Activated naive CD8-positive, alpha-beta T cell treated with anti-CD3 and anti-CD28 coated beads, Interleukin-2, amount 10 ng/mL, durations not matched to agents 7 days and 5 days (primary cell): ENCODE data around the gene RANBP1. TPM values are rescaled to one million over a fixed set of nuclear protein-coding genes. Genes with fewer than 3 reads are reported as not detected.

Experiments
- ATAC-seq: fragments of 150-1000 bp; cut with Tn5 transposase; one replicate; pipeline ENCODE4 v1.10.0; 2021; ENCODE audit warnings: low read depth, moderate library complexity
- POLR2A ChIA-PET: fragments of 350-600 bp; sonication (Branson Sonifier 250); formaldehyde crosslinking; loops from one replicate; lab custom pipeline; 2021; ENCODE audit warnings: antibody characterized with exemption; lab: Charles Lee
- DNase-seq: peaks from one replicate; pipeline ENCODE4 v3.0.0; 2021
- H3K27ac Mint-ChIP-seq: one replicate; pipeline ENCODE4 v1.8.0; 2022; ENCODE audit warnings: mild to moderate bottlenecking, mixed read lengths
- H3K27me3 Mint-ChIP-seq: one replicate; pipeline ENCODE4 v1.8.0; 2022; ENCODE audit warnings: mild to moderate bottlenecking, moderate library complexity, mixed read lengths
- H3K36me3 Mint-ChIP-seq: one replicate; pipeline ENCODE4 v1.8.0; 2021; ENCODE audit warnings: mild to moderate bottlenecking, mixed read lengths
- H3K4me1 Mint-ChIP-seq: one replicate; pipeline ENCODE4 v1.8.0; 2021; ENCODE audit warnings: mixed read lengths
- H3K4me3 Mint-ChIP-seq: one replicate; pipeline ENCODE4 v1.8.0; 2022; ENCODE audit warnings: mild to moderate bottlenecking, moderate library complexity, mixed read lengths
- H3K9me3 Mint-ChIP-seq: one replicate; pipeline ENCODE4 v1.8.0; 2021; ENCODE audit warnings: mixed read lengths
- total RNA-seq, 2 experiments: library from RNA; stranded (reverse); gene quantifications; one replicate each; pipeline ENCODE4 v1.2.3, GENCODE V29; 2021

Gene RANBP1
- total RNA-seq, 2 experiments from 2014 or later, result 190 to 203 TPM

GRCh38 chr22:20114506-20115475 lies 1.1 kb upstream of the RANBP1 start:
- Mint-ChIP-seq H3K4me3 (peak overlapping the region; percentile 67), H3K4me1 (peaks cover 35% of the 10 kb centered on the region), H3K27ac (peak overlapping the region; percentile 75), H3K36me3 (peaks cover 18% of the 10 kb centered on the region), H3K27me3 (no peaks in the 10 kb centered on the region), H3K9me3 (no peaks in the 10 kb centered on the region)
- POLR2A ChIA-PET, result interaction anchor here (2.7 kb wide), 1 partner anchor 24 kb away, joined by 9 read pairs; no protein-coding TSS in a partner anchor
- DNase-seq (no peak), ATAC-seq (no peak)

- H3K27ac Mint-ChIP-seq, result peak overlapping the region; percentile 98
- ATAC-seq, result no peak
- peak overlapping the region; percentile 97 for H3K4me3 Mint-ChIP-seq
- POLR2A ChIA-PET, result interaction anchor here (0.6 to 2.7 kb wide), 13 partner anchors 9 to 392 kb away, joined by 3 to 24 read pairs (median 5); partner anchors contain the start of genes TANGO2 and ZDHHC8
- H3K27me3 Mint-ChIP-seq, result no peaks in the 10 kb centered on the region
- H3K4me1 Mint-ChIP-seq, result peaks cover 27% of the 10 kb centered on the region
- DNase-seq, result no peak
- peaks cover 20% of the 10 kb centered on the region for H3K36me3 Mint-ChIP-seq
- H3K9me3 Mint-ChIP-seq, result no peaks in the 10 kb centered on the region
Measured at GRCh38 chr22:20116376-20116950, 559 bp downstream of the RANBP1 start.

- peaks cover 24% of the 10 kb centered on the region for H3K4me1 Mint-ChIP-seq
- H3K36me3 Mint-ChIP-seq, result peaks cover 19% of the 10 kb centered on the region
- H3K27ac Mint-ChIP-seq, result peak within 1 kb of the TSS; percentile 98
- no peaks in the 10 kb centered on the region for H3K9me3 Mint-ChIP-seq
- no peaks in the 10 kb centered on the region for H3K27me3 Mint-ChIP-seq
- DNase-seq (peak; percentile 99), ATAC-seq (peak; percentile 85)
- peak within 1 kb of the TSS; percentile 97 for H3K4me3 Mint-ChIP-seq
- POLR2A ChIA-PET, result interaction anchor here (0.6 to 2.7 kb wide), 17 partner anchors 9 to 391 kb away, joined by 3 to 24 read pairs (median 4); partner anchors contain the start of genes COMT, TANGO2, TXNRD2 and ZDHHC8
Measured at GRCh38 chr22:20116951-20117632, 1.2 kb downstream of the RANBP1 start, which contains the start of gene TRMT2A. TRMT2A (minus strand) TSS chr22:20117226; CDS start chr22:20116906, 320 bp downstream.

- Mint-ChIP-seq H3K27ac (peak overlapping the region; percentile 86), H3K36me3 (peaks cover 21% of the 10 kb centered on the region), H3K27me3 (no peaks in the 10 kb centered on the region), H3K4me1 (peaks cover 25% of the 10 kb centered on the region), H3K9me3 (no peaks in the 10 kb centered on the region), H3K4me3 (peak overlapping the region; percentile 89)
- ATAC-seq (peak; percentile 20), DNase-seq (no peak)
- POLR2A ChIA-PET, result interaction anchor here (0.6 to 2.7 kb wide), 18 partner anchors 10 to 391 kb away, joined by 3 to 24 read pairs (median 4); partner anchors contain the start of genes COMT, TANGO2 and TXNRD2
Measured at GRCh38 chr22:20117633-20118299, 1.9 kb downstream of the RANBP1 start.

GRCh38 chr22:20118300-20119020 lies 2.6 kb downstream of the RANBP1 start:
- no peak for ATAC-seq

GRCh38 chr22:20121856-20122415 lies 6.0 kb downstream of the RANBP1 start:
- peaks cover 20% of the 10 kb centered on the region for H3K4me1 Mint-ChIP-seq
- peaks cover 21% of the 10 kb centered on the region for H3K36me3 Mint-ChIP-seq
- ATAC-seq (no peak), DNase-seq (no peak)
- H3K4me3 Mint-ChIP-seq, result no peak overlapping the region
- no peak overlapping the region for H3K27ac Mint-ChIP-seq
- no peaks in the 10 kb centered on the region for H3K27me3 Mint-ChIP-seq
- H3K9me3 Mint-ChIP-seq, result no peaks in the 10 kb centered on the region
- POLR2A ChIA-PET, result interaction anchor here (0.8 kb wide), 1 partner anchor 102 kb away, joined by 3 read pairs; no protein-coding TSS in a partner anchor

More at GRCh38 chr22:20118300-20119020, 2.6 kb downstream of the RANBP1 start:
- Mint-ChIP-seq H3K36me3 (peaks cover 21% of the 10 kb centered on the region), H3K4me3 (peak overlapping the region; percentile 89), H3K9me3 (no peaks in the 10 kb centered on the region), H3K27ac (peak overlapping the region; percentile 86), H3K27me3 (no peaks in the 10 kb centered on the region), H3K4me1 (peaks cover 26% of the 10 kb centered on the region)
- no peak for DNase-seq
- POLR2A ChIA-PET, result interaction anchor here (0.6 to 2.2 kb wide), 12 partner anchors 10 to 388 kb away, joined by 3 to 10 read pairs (median 4); partner anchors contain the start of gene TANGO2

- no peak for ATAC-seq
Measured at GRCh38 chr22:20123366-20124082, 7.6 kb downstream of the RANBP1 start.

GRCh38 chr22:20124083-20124787 lies 8.3 kb downstream of the RANBP1 start:
- Mint-ChIP-seq H3K36me3 (peaks cover 16% of the 10 kb centered on the region), H3K27ac (peak overlapping the region; percentile 78), H3K27me3 (no peaks in the 10 kb centered on the region), H3K4me1 (peaks cover 17% of the 10 kb centered on the region), H3K4me3 (no peak overlapping the region), H3K9me3 (no peaks in the 10 kb centered on the region)
- no peak for ATAC-seq
- no peak for DNase-seq
- POLR2A ChIA-PET, result interaction anchor here (0.6 kb wide), 1 partner anchor 736 kb away, joined by 5 read pairs; no protein-coding TSS in a partner anchor

More at GRCh38 chr22:20123366-20124082, 7.6 kb downstream of the RANBP1 start:
- Mint-ChIP-seq H3K4me3 (no peak overlapping the region), H3K27ac (no peak overlapping the region), H3K9me3 (no peaks in the 10 kb centered on the region), H3K27me3 (no peaks in the 10 kb centered on the region), H3K36me3 (peaks cover 21% of the 10 kb centered on the region), H3K4me1 (peaks cover 19% of the 10 kb centered on the region)
- POLR2A ChIA-PET, result interaction anchor here (0.6 kb wide), 1 partner anchor 737 kb away, joined by 5 read pairs; no protein-coding TSS in a partner anchor
- no peak for DNase-seq

- Mint-ChIP-seq H3K9me3 (no peaks in the 10 kb centered on the region), H3K36me3 (peaks cover 9% of the 10 kb centered on the region), H3K27ac (no peak overlapping the region), H3K4me3 (no peak overlapping the region), H3K4me1 (peaks cover 13% of the 10 kb centered on the region), H3K27me3 (no peaks in the 10 kb centered on the region)
- no peak for DNase-seq
- POLR2A ChIA-PET, result no interaction called here
- ATAC-seq, result no peak
Measured at GRCh38 chr22:20125201-20126174, 9.6 kb downstream of the RANBP1 start.
